Measurements from ENCODE around the gene TOX2. TPM values are rescaled to one million over a fixed set of nuclear protein-coding genes. Genes with fewer than 3 reads are reported as not detected.
A peak's percentile ranks its signal among the peaks of the same experiment; 100 is the strongest.

The TOX2 gene
- total RNA-seq, 2 donors from 2014 or later, result 4.0 to 6.1 TPM

DNA sequence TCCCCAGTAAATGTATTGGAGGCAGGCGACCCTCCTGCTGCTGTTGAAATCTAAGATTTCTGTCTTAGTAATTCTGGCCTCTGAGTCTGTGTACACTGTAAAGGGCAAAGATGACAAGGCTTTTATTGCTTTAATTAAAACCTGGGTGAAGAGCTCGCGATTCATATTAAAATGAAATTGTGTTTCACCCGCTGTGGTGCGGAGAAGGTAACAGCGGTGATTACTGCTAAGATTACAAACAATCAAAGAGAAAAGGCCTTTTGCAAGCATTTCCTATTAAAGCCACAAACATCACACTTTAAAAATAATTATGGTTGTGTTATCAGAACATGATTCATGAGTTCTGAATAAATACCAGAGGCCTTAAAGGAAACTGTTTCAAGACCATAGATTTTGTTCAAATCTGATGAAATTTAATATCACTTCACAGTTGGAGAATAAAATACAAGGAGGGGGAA lies 69.3 kb downstream of the TOX2 start:
- Histone ChIP-seq H3K9ac (ENCODE audit: low read depth in 2 of 2, low read length in 2 of 2) (no peak overlapping the region), H3K4me1 (peaks cover 4% of the 10 kb centered on the region), H3K27me3 (no peaks in the 10 kb centered on the region), H3K27ac (peak overlapping the region; percentile 87), H3K36me3 (no peaks in the 10 kb centered on the region), H3K4me3 (no peak overlapping the region), H3K9me3 (no peaks in the 10 kb centered on the region)
- TF ChIP-seq, protein P1, sequence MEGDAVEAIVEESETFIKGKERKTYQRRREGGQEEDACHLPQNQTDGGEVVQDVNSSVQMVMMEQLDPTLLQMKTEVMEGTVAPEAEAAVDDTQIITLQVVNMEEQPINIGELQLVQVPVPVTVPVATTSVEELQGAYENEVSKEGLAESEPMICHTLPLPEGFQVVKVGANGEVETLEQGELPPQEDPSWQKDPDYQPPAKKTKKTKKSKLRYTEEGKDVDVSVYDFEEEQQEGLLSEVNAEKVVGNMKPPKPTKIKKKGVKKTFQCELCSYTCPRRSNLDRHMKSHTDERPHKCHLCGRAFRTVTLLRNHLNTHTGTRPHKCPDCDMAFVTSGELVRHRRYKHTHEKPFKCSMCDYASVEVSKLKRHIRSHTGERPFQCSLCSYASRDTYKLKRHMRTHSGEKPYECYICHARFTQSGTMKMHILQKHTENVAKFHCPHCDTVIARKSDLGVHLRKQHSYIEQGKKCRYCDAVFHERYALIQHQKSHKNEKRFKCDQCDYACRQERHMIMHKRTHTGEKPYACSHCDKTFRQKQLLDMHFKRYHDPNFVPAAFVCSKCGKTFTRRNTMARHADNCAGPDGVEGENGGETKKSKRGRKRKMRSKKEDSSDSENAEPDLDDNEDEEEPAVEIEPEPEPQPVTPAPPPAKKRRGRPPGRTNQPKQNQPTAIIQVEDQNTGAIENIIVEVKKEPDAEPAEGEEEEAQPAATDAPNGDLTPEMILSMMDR (IDR thresholded peaks at IDR 0.05), result no peak
- intact Hi-C loops (cut with DNase I), result loop anchor here (5.0 kb wide), 1 partner anchor 98 kb away; no protein-coding TSS in a partner anchor
- DNase-seq, result no peak

DNA sequence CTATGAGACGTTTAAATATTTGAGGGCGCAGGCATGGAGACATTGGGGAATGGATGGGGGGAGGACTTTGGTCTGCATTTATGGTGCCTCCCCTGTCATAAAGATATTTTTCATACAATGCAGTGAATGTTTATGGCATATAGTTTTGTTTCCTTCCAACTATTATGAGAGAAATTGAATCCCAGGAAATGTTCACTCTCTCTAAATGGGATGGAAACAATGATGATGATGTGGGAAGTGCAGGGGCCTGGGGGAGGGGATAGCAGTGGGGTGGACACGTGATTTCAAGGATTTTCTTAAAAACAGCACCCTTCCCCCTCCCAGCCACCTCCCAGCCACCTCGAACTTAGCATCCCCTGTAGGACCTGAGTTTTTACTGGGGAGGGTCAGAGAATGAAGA lies 69.9 kb downstream of the TOX2 start:
- peaks cover 4% of the 10 kb centered on the region for H3K4me1 ChIP-seq
- no peaks in the 10 kb centered on the region for H3K27me3 ChIP-seq
- no peaks in the 10 kb centered on the region for H3K9me3 ChIP-seq
- H3K27ac ChIP-seq, result peak overlapping the region; percentile 87
- peak; percentile 64 for DNase-seq
- H3K9ac ChIP-seq (ENCODE audit: low read depth in 2 of 2, low read length in 2 of 2), result peak overlapping the region in 1 of 2 donors; percentile 54
- intact Hi-C loops (cut with DNase I), result loop anchor here (5.0 kb wide), 1 partner anchor 98 kb away; no protein-coding TSS in a partner anchor
- TF ChIP-seq, protein P1 (IDR thresholded peaks at IDR 0.05), result no peak
- no peaks in the 10 kb centered on the region for H3K36me3 ChIP-seq
- H3K4me3 ChIP-seq, result no peak overlapping the region

DNA sequence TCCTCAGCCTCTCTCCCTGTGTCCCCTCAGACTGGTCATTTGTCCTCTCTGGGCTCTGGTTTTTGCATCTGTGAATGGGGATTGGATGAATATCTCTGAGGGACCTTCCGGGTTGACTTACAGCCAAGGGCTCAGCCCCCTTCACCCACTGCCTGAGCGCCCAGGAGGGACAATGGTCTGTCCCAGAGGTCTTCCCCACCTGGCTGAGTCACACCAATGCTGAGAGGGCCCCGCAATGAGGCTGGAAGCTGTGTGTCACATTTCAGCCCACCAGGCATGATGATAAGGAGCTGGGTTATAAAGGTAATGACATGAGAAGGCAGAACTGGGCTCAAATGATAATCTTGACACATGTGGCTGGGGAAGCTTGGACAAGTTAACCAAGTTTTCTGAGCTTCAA lies 70.5 kb downstream of the TOX2 start:
- Histone ChIP-seq H3K27ac (peak overlapping the region; percentile 87), H3K9me3 (no peaks in the 10 kb centered on the region), H3K36me3 (no peaks in the 10 kb centered on the region), H3K27me3 (no peaks in the 10 kb centered on the region), H3K4me1 (peaks cover 4% of the 10 kb centered on the region), H3K4me3 (no peak overlapping the region), H3K9ac (ENCODE audit: low read depth in 2 of 2, low read length in 2 of 2) (peak overlapping the region in 1 of 2 donors; percentile 54)
- intact Hi-C loops (cut with DNase I), result no loop called here
- TF ChIP-seq, protein P1 (IDR thresholded peaks at IDR 0.05), result no peak
- no peak for DNase-seq

- DNase-seq, result peak; percentile 55
- H3K4me1 ChIP-seq, result peaks cover 4% of the 10 kb centered on the region
- no peaks in the 10 kb centered on the region for H3K9me3 ChIP-seq
- no peaks in the 10 kb centered on the region for H3K27me3 ChIP-seq
- no peak overlapping the region for H3K4me3 ChIP-seq
- H3K36me3 ChIP-seq, result no peaks in the 10 kb centered on the region
- intact Hi-C loops (cut with DNase I), result no loop called here
- TF ChIP-seq, protein P1 (IDR thresholded peaks at IDR 0.05), result no peak
- H3K27ac ChIP-seq, result peak overlapping the region; percentile 87
- peak overlapping the region in 1 of 2 donors; percentile 54 for H3K9ac ChIP-seq (ENCODE audit: low read depth in 2 of 2, low read length in 2 of 2)
These were observed 71.1 kb downstream of the TOX2 start for GRCh38 chr20:43985608-43986316.

DNA sequence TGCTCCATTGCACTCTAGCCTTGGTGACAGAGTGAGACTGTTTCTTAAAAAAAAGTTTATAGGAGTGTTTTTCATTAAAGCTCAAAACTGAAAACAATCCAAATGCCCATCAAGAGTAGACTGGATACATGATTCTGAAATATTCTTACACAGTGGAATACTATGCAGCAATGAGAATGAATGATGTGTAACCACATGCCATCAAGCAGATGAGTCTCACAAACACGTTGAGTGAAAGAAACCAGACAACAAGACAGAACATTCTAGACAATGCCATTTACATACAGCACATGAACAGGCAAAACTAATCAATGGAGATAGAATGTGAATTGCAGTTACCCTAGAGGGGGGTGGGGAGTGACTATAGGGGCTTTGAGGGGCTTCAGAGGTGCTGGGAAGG lies 72.4 kb downstream of the TOX2 start:
- Histone ChIP-seq H3K9me3 (no peaks in the 10 kb centered on the region), H3K36me3 (no peaks in the 10 kb centered on the region), H3K4me1 (peaks cover 4% of the 10 kb centered on the region), H3K9ac (ENCODE audit: low read depth in 2 of 2, low read length in 2 of 2) (peak overlapping the region in 1 of 2 donors; percentile 21), H3K4me3 (no peak overlapping the region), H3K27me3 (no peaks in the 10 kb centered on the region), H3K27ac (peak overlapping the region; percentile 2)
- TF ChIP-seq, protein P1 (IDR thresholded peaks at IDR 0.05), result no peak
- no peak for DNase-seq
- intact Hi-C loops (cut with DNase I), result no loop called here
